Measurements from ENCODE around the gene PFDN4.
"Not testable (repeated sequence)": the region's sequence is repeated elsewhere in the genome, so short reads cannot be mapped to it uniquely, and the experiment has no call there.

DNA sequence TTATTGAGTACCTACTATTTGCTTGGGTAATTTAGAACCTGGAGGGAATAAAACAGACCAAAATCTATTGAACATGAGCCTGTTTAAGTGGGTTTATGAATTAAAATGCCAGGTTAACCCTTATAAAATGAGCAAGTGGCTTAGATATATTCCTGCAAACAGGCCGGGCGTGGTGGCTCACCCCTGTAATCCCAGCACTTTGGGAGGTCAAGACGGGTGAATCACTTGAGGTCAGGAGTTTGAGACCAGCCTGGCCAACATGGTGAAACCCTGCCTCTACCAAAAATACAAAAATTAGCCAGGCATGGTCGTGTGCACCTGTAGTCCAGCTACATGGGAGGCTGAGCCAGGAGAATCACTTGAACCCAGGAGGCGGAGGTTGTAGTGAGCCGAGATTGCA is 57.9 kb downstream of the PFDN4 start:
- TF ChIP-seq, protein P1, sequence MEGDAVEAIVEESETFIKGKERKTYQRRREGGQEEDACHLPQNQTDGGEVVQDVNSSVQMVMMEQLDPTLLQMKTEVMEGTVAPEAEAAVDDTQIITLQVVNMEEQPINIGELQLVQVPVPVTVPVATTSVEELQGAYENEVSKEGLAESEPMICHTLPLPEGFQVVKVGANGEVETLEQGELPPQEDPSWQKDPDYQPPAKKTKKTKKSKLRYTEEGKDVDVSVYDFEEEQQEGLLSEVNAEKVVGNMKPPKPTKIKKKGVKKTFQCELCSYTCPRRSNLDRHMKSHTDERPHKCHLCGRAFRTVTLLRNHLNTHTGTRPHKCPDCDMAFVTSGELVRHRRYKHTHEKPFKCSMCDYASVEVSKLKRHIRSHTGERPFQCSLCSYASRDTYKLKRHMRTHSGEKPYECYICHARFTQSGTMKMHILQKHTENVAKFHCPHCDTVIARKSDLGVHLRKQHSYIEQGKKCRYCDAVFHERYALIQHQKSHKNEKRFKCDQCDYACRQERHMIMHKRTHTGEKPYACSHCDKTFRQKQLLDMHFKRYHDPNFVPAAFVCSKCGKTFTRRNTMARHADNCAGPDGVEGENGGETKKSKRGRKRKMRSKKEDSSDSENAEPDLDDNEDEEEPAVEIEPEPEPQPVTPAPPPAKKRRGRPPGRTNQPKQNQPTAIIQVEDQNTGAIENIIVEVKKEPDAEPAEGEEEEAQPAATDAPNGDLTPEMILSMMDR (IDR thresholded peaks at IDR 0.05) = not testable (repeated sequence)
- TF ChIP-seq POLR2AphosphoS5 (IDR thresholded peaks at IDR 0.05) = not testable (repeated sequence)

Measured in upper lobe of left lung (tissue), 4 donors.